ENCODE data around the gene VTI1A. TPM values are rescaled to one million over a fixed set of nuclear protein-coding genes. Genes with fewer than 3 reads are reported as not detected.

VTI1A gene
- total and polyA plus RNA-seq, 2 experiments from 2014 or later = 26.8 to 31.0 TPM

- H3K27me3 Mint-ChIP-seq (ENCODE audit: insufficient read depth, low read depth, poor library complexity) = no peaks in the 10 kb centered on the region
Observed at GRCh38 chr10:112475575-112476218, 28.7 kb downstream of the VTI1A start.

DNA sequence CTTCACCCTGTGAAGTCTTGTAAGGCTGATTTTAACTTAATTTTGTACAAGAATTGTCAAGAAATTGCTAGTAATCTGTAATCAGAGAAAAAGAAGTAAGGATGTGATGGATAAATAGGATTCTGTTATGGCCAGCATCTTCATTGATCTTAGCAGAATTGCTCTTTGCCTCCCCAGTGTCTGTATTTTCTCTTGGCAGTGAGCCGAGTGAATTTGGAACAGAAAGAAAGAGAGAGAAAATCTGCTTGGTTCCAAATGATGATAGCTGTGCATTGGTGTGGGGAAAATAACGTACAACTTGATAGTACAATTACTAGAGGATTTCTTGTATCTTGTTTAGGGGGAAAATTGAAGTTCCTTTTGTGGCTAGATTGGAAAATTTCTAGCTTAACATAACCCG, 34.6 kb downstream of the VTI1A start:
- no peaks in the 10 kb centered on the region for H3K36me3 ChIP-seq (ENCODE audit: insufficient read depth)
- no peaks in the 10 kb centered on the region for H4K20me1 ChIP-seq (replicated peaks; ENCODE audit: insufficient read depth)
- H3K4me3 ChIP-seq = no peak overlapping the region
- H3K4me2 ChIP-seq = no peak overlapping the region
- Mint-ChIP-seq H3K4me1 (no peaks in the 10 kb centered on the region), H3K9me3 (no peaks in the 10 kb centered on the region; the same call in 2 of the 3 replicates), H3K27me3 (ENCODE audit: insufficient read depth, low read depth, poor library complexity) (no peaks in the 10 kb centered on the region), H3K4me3 (no peak overlapping the region), H3K36me3 (ENCODE audit: low read depth) (no peaks in the 10 kb centered on the region), H3K27ac (no peak overlapping the region)
- no peak overlapping the region for H2AFZ ChIP-seq
- no peak for DNase-seq (ENCODE audit: low spot score)
- H3K79me2 ChIP-seq (replicated peaks; ENCODE audit: insufficient read depth) = no peaks in the 10 kb centered on the region; the same call in 1 of the 2 replicates
- no peaks in the 10 kb centered on the region for H3K9me2 ChIP-seq (ENCODE audit: insufficient read depth)
- no peaks in the 10 kb centered on the region for H3K27me3 ChIP-seq (ENCODE audit: insufficient read depth)
- no peaks in the 10 kb centered on the region for H3K4me1 ChIP-seq (ENCODE audit: insufficient read depth)
- no peak overlapping the region for H3K27ac ChIP-seq (ENCODE audit: low read depth)
- H3F3A ChIP-seq (replicated peaks; ENCODE audit: low read depth) = no peaks in the 10 kb centered on the region
- no peak for ATAC-seq
- TF ChIP-seq, protein P1, sequence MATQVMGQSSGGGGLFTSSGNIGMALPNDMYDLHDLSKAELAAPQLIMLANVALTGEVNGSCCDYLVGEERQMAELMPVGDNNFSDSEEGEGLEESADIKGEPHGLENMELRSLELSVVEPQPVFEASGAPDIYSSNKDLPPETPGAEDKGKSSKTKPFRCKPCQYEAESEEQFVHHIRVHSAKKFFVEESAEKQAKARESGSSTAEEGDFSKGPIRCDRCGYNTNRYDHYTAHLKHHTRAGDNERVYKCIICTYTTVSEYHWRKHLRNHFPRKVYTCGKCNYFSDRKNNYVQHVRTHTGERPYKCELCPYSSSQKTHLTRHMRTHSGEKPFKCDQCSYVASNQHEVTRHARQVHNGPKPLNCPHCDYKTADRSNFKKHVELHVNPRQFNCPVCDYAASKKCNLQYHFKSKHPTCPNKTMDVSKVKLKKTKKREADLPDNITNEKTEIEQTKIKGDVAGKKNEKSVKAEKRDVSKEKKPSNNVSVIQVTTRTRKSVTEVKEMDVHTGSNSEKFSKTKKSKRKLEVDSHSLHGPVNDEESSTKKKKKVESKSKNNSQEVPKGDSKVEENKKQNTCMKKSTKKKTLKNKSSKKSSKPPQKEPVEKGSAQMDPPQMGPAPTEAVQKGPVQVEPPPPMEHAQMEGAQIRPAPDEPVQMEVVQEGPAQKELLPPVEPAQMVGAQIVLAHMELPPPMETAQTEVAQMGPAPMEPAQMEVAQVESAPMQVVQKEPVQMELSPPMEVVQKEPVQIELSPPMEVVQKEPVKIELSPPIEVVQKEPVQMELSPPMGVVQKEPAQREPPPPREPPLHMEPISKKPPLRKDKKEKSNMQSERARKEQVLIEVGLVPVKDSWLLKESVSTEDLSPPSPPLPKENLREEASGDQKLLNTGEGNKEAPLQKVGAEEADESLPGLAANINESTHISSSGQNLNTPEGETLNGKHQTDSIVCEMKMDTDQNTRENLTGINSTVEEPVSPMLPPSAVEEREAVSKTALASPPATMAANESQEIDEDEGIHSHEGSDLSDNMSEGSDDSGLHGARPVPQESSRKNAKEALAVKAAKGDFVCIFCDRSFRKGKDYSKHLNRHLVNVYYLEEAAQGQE (IDR thresholded peaks at IDR 0.05; ENCODE audit: unreplicated experiment) = no peak
- TF ChIP-seq JUNB (IDR thresholded peaks at IDR 0.05; ENCODE audit: unreplicated experiment) = no peak

More at GRCh38 chr10:112475575-112476218, 28.7 kb downstream of the VTI1A start:
- no peak for ATAC-seq
- TF ChIP-seq, protein P2, sequence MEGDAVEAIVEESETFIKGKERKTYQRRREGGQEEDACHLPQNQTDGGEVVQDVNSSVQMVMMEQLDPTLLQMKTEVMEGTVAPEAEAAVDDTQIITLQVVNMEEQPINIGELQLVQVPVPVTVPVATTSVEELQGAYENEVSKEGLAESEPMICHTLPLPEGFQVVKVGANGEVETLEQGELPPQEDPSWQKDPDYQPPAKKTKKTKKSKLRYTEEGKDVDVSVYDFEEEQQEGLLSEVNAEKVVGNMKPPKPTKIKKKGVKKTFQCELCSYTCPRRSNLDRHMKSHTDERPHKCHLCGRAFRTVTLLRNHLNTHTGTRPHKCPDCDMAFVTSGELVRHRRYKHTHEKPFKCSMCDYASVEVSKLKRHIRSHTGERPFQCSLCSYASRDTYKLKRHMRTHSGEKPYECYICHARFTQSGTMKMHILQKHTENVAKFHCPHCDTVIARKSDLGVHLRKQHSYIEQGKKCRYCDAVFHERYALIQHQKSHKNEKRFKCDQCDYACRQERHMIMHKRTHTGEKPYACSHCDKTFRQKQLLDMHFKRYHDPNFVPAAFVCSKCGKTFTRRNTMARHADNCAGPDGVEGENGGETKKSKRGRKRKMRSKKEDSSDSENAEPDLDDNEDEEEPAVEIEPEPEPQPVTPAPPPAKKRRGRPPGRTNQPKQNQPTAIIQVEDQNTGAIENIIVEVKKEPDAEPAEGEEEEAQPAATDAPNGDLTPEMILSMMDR (conservative IDR thresholded peaks at IDR 0.05; ENCODE audit: low read depth in 2 of 2) = peak in 1 of 2 experiments; percentile 54; a peak in 3 of 4 replicates
- TF ChIP-seq, protein P1 (IDR thresholded peaks at IDR 0.05; ENCODE audit: unreplicated experiment) = no peak
- TF ChIP-seq CREB1 (CRISPR knock-in tag; IDR thresholded peaks at IDR 0.05; ENCODE audit: low read depth) = no peak
- no peaks in the 10 kb centered on the region; the same call in 1 of the 2 replicates for H3K4me1 ChIP-seq (ENCODE audit: insufficient read depth)
- H3K79me2 ChIP-seq (replicated peaks; ENCODE audit: insufficient read depth) = no peaks in the 10 kb centered on the region; the same call in 1 of the 2 replicates
- no peaks in the 10 kb centered on the region for H3F3A ChIP-seq (replicated peaks; ENCODE audit: low read depth)
- H3K36me3 ChIP-seq (ENCODE audit: insufficient read depth) = no peaks in the 10 kb centered on the region
- no peak overlapping the region for H3K4me2 ChIP-seq
- Mint-ChIP-seq H3K4me1 (peaks cover 10% of the 10 kb centered on the region; the same call in 2 of the 3 replicates), H3K9me3 (no peaks in the 10 kb centered on the region; the same call in 2 of the 3 replicates), H3K27ac (no peak overlapping the region), H3K4me3 (no peak overlapping the region), H3K36me3 (ENCODE audit: low read depth) (peaks cover 3% of the 10 kb centered on the region; the same call in 2 of the 3 replicates)
- H3K9me2 ChIP-seq (ENCODE audit: insufficient read depth) = no peaks in the 10 kb centered on the region
- no peak overlapping the region for H2AFZ ChIP-seq
- H3K27ac ChIP-seq (ENCODE audit: low read depth) = no peak overlapping the region
- no peaks in the 10 kb centered on the region for H3K27me3 ChIP-seq (ENCODE audit: insufficient read depth)
- no peak for DNase-seq (ENCODE audit: low spot score)
- no peaks in the 10 kb centered on the region for H4K20me1 ChIP-seq (replicated peaks; ENCODE audit: insufficient read depth)
- no peak overlapping the region for H3K4me3 ChIP-seq
